ENCODE measurements around the gene GALP.

The GALP gene

GRCh38 chr19:56155124-56155687, 20.6 kb upstream of the GALP start:
- no peaks in the 10 kb centered on the region for H3K27me3 ChIP-seq (ENCODE audit: insufficient read depth, low read length, poor library complexity, severe bottlenecking)
- H3F3A ChIP-seq (ENCODE audit: low read depth) = no peaks in the 10 kb centered on the region
- no peaks in the 10 kb centered on the region for H3K9me2 ChIP-seq (replicated peaks; ENCODE audit: low read depth, low read length)
- no peak overlapping the region for H3K4me3 ChIP-seq (ENCODE audit: low read length, poor library complexity, severe bottlenecking)
- H3K79me2 ChIP-seq (ENCODE audit: insufficient read depth, low read length) = peaks cover 12% of the 10 kb centered on the region; the same call in 1 of the 2 replicates
- H3K9me3 ChIP-seq (ENCODE audit: insufficient read depth, low read depth, low read length) = no peaks in the 10 kb centered on the region
- H3K4me2 ChIP-seq (ENCODE audit: low read depth, low read length, poor library complexity, severe bottlenecking) = no peak overlapping the region
- H3K9ac ChIP-seq (ENCODE audit: low read depth, low read length, poor library complexity, severe bottlenecking) = no peak overlapping the region
- H3K36me3 ChIP-seq (ENCODE audit: insufficient read depth, low read length) = peaks cover 45% of the 10 kb centered on the region; the same call in 1 of the 2 replicates
- peaks cover 18% of the 10 kb centered on the region for H4K20me1 ChIP-seq (ENCODE audit: insufficient read depth, low read length, poor library complexity, severe bottlenecking)
- TF ChIP-seq CTCF (conservative IDR thresholded peaks at IDR 0.05; ENCODE audit: low read length) = peak; percentile 61
- no peak for TF ChIP-seq EZH2phosphoT487 (IDR thresholded peaks at IDR 0.05; ENCODE audit: borderline replicate concordance)
- no peak overlapping the region for H2AFZ ChIP-seq (ENCODE audit: low read length)
- H3K4me1 ChIP-seq (ENCODE audit: insufficient read depth, low read length, poor library complexity, severe bottlenecking) = no peaks in the 10 kb centered on the region

- Histone ChIP-seq H3K27me3 (ENCODE audit: insufficient read depth, low read length, poor library complexity, severe bottlenecking) (no peaks in the 10 kb centered on the region), H3K9me2 (replicated peaks; ENCODE audit: low read depth, low read length) (no peaks in the 10 kb centered on the region), H3F3A (ENCODE audit: low read depth) (no peaks in the 10 kb centered on the region), H3K9ac (ENCODE audit: low read depth, low read length, poor library complexity, severe bottlenecking) (no peak overlapping the region), H2AFZ (ENCODE audit: low read length) (no peak overlapping the region), H4K20me1 (ENCODE audit: insufficient read depth, low read length, poor library complexity, severe bottlenecking) (peaks cover 13% of the 10 kb centered on the region), H3K79me2 (ENCODE audit: insufficient read depth, low read length) (0 out of 2 replicates have a peak, but pooled peaks cover 5% of the 10 kb centered on the region), H3K36me3 (ENCODE audit: insufficient read depth, low read length) (peaks cover 53% of the 10 kb centered on the region; the same call in 1 of the 2 replicates), H3K4me1 (ENCODE audit: insufficient read depth, low read length, poor library complexity, severe bottlenecking) (peaks cover 1% of the 10 kb centered on the region), H3K9me3 (ENCODE audit: insufficient read depth, low read depth, low read length) (no peaks in the 10 kb centered on the region), H3K4me3 (ENCODE audit: low read length, poor library complexity, severe bottlenecking) (no peak overlapping the region), H3K4me2 (ENCODE audit: low read depth, low read length, poor library complexity, severe bottlenecking) (no peak overlapping the region)
- TF ChIP-seq CTCF (conservative IDR thresholded peaks at IDR 0.05; ENCODE audit: low read length) = no peak
- no peak for TF ChIP-seq EZH2phosphoT487 (IDR thresholded peaks at IDR 0.05; ENCODE audit: borderline replicate concordance)
Observed at GRCh38 chr19:56156768-56157167, 19.0 kb upstream of the GALP start.

GRCh38 chr19:56158170-56158757, 17.5 kb upstream of the GALP start:
- no peaks in the 10 kb centered on the region for H3K9me3 ChIP-seq (ENCODE audit: insufficient read depth, low read depth, low read length)
- H3F3A ChIP-seq (ENCODE audit: low read depth) = no peaks in the 10 kb centered on the region
- H3K79me2 ChIP-seq (ENCODE audit: insufficient read depth, low read length) = no peaks in the 10 kb centered on the region
- H3K36me3 ChIP-seq (ENCODE audit: insufficient read depth, low read length) = peaks cover 53% of the 10 kb centered on the region; the same call in 1 of the 2 replicates
- peaks cover 16% of the 10 kb centered on the region for H3K4me1 ChIP-seq (ENCODE audit: insufficient read depth, low read length, poor library complexity, severe bottlenecking)
- TF ChIP-seq CTCF (conservative IDR thresholded peaks at IDR 0.05; ENCODE audit: low read length) (no peak), EZH2phosphoT487 (IDR thresholded peaks at IDR 0.05; ENCODE audit: borderline replicate concordance) (no peak)
- no peak overlapping the region for H2AFZ ChIP-seq (ENCODE audit: low read length)
- H3K27me3 ChIP-seq (ENCODE audit: insufficient read depth, low read length, poor library complexity, severe bottlenecking) = no peaks in the 10 kb centered on the region
- H3K9me2 ChIP-seq (replicated peaks; ENCODE audit: low read depth, low read length) = no peaks in the 10 kb centered on the region
- no peak overlapping the region for H3K9ac ChIP-seq (ENCODE audit: low read depth, low read length, poor library complexity, severe bottlenecking)
- no peak overlapping the region for H3K4me2 ChIP-seq (ENCODE audit: low read depth, low read length, poor library complexity, severe bottlenecking)
- H3K4me3 ChIP-seq (ENCODE audit: low read length, poor library complexity, severe bottlenecking) = no peak overlapping the region
- H4K20me1 ChIP-seq (ENCODE audit: insufficient read depth, low read length, poor library complexity, severe bottlenecking) = peaks cover 7% of the 10 kb centered on the region

Measured in Loucy (cell line).